H1 (cell line): ENCODE data around the gene C19orf53. TPM values are rescaled to one million over a fixed set of nuclear protein-coding genes. Genes with fewer than 3 reads are reported as not detected.

Experiments used
- CTCF ChIA-PET: fragments of 300-600 bp; sonication (Branson Sonifier 250); formaldehyde crosslinking; loops from one replicate; lab custom pipeline; 2021; ENCODE audit not compliant: partially characterized antibody; lab: Charles Lee
- POLR2A ChIA-PET: fragments of 300-600 bp; sonication (Branson Sonifier 250); formaldehyde crosslinking; loops from one replicate; lab custom pipeline; 2021; ENCODE audit warnings: inconsistent platforms; ENCODE audit not compliant: partially characterized antibody; lab: Charles Lee
- DNase-seq, 2 experiments: peaks; one replicate each; pipeline versions ENCODE4 v3.0.0 to v3.0.0-alpha.2; 2010 to 2022; ENCODE audit warnings: low spot score in 2 of 2, low read depth in 1 of 2, mixed read lengths in 1 of 2
- FAIRE-seq: peaks from 2 replicates; lab custom pipeline; 2011; peaks lifted over from hg19 to GRCh38; lab: Jason Lieb, UNC
- H2AFZ ChIP-seq: 2 replicates; pipeline ENCODE4 v1.8.1; 2012; ENCODE audit warnings: low read length, inconsistent platforms
- H2AK5ac ChIP-seq: 2 replicates; pipeline ENCODE4 v1.6.1; 2013; ENCODE audit warnings: low read depth, low read length
- H2BK120ac ChIP-seq: replicated peaks from 2 replicates; pipeline ENCODE3; 2013; ENCODE audit warnings: low read depth, low read length, inconsistent platforms
- H2BK12ac ChIP-seq: 2 replicates; pipeline ENCODE4 v1.6.1; 2013; ENCODE audit warnings: low read depth, low read length
- H2BK15ac ChIP-seq: 2 replicates; pipeline ENCODE4 v1.6.1; 2013; ENCODE audit warnings: low read length
- H2BK20ac ChIP-seq: 2 replicates; pipeline ENCODE4 v1.6.1; 2013; ENCODE audit warnings: low read length
- H2BK5ac ChIP-seq: 2 replicates; pipeline ENCODE4 v1.6.1; 2013; ENCODE audit warnings: low read depth, low read length
- H3K14ac ChIP-seq: 2 replicates; pipeline ENCODE4 v1.6.1; 2013; ENCODE audit warnings: inconsistent platforms; ENCODE audit not compliant: insufficient read length
- H3K18ac ChIP-seq: 2 replicates; pipeline ENCODE4 v1.6.1; 2013; ENCODE audit warnings: low read length; ENCODE audit errors: extremely low read depth
- H3K23ac ChIP-seq: 2 replicates; pipeline ENCODE4 v1.6.1; 2013; ENCODE audit warnings: inconsistent platforms; ENCODE audit not compliant: insufficient read length
- H3K23me2 ChIP-seq: 2 replicates; pipeline ENCODE4 v1.6.1; 2013; ENCODE audit warnings: low read depth, low read length
- H3K27ac ChIP-seq: 2 replicates; pipeline ENCODE4 v1.6.1; 2011; ENCODE audit warnings: low read depth, low read length, inconsistent platforms
- H3K27me3 ChIP-seq, 4 experiments: replicated peaks in 1 of 4; 1 replicate in 1 of 4; 2 replicates in 3 of 4; pipeline versions ENCODE4 v1.6.1 to v1.8.1; 2011 to 2013; ENCODE audit warnings: low read length in 3 of 4, mild to moderate bottlenecking in 3 of 4, inconsistent platforms in 2 of 4, mixed read lengths in 2 of 4, moderate library complexity in 1 of 4; ENCODE audit not compliant: control insufficient read depth in 3 of 4, insufficient read depth in 3 of 4; ENCODE audit errors: extremely low read depth in 1 of 4
- H3K36me3 ChIP-seq, 4 experiments: 2 replicates each; pipeline versions ENCODE4 v1.6.1 to v1.8.1; 2011 to 2013; ENCODE audit warnings: mild to moderate bottlenecking in 4 of 4, low read length in 3 of 4, moderate library complexity in 2 of 4, control low read depth in 1 of 4, inconsistent platforms in 1 of 4; ENCODE audit not compliant: insufficient read depth in 4 of 4, control insufficient read depth in 2 of 4
- H3K4ac ChIP-seq: replicated peaks from 2 replicates; pipeline ENCODE3; 2013; ENCODE audit warnings: low read length, low read depth, mixed read lengths, inconsistent platforms; ENCODE audit not compliant: insufficient read length
- H3K4me1 ChIP-seq, 4 experiments: replicated peaks in 1 of 4; 1 replicate in 1 of 4; 2 replicates in 3 of 4; pipeline versions ENCODE4 v1.6.1 to v1.8.1; 2011 to 2013; ENCODE audit warnings: low read length in 3 of 4, inconsistent platforms in 2 of 4, mixed read lengths in 1 of 4; ENCODE audit not compliant: insufficient read depth in 4 of 4, control insufficient read depth in 3 of 4
- H3K4me2 ChIP-seq, 2 experiments: 2 replicates each; pipeline versions ENCODE4 v1.6.1 to v1.8.1; 2011 to 2013; ENCODE audit warnings: low read depth in 2 of 2, low read length in 2 of 2, control low read depth in 1 of 2, inconsistent platforms in 1 of 2, mild to moderate bottlenecking in 1 of 2; ENCODE audit not compliant: insufficient read depth in 1 of 2
- H3K4me3 ChIP-seq, 4 experiments: fragments of 200-600, 300-600 bp in 1 of 4; sonication (generic), shearing (Covaris generic), sonication (Bioruptor Twin) in 1 of 4; 2 replicates each; pipeline versions ENCODE4 v1.5.1 to v1.8.1; 2011 to 2016; ENCODE audit warnings: low read length in 4 of 4, low read depth in 3 of 4, control low read depth in 2 of 4, inconsistent platforms in 2 of 4, mild to moderate bottlenecking in 2 of 4, mixed read lengths in 1 of 4, moderate library complexity in 1 of 4; ENCODE audit not compliant: insufficient read depth in 2 of 4; ENCODE audit errors: extremely low read depth in 1 of 4
- H3K56ac ChIP-seq: replicated peaks from 2 replicates; pipeline ENCODE3; 2013; ENCODE audit warnings: low read depth, mild to moderate bottlenecking, mixed read lengths, low read length, inconsistent platforms; ENCODE audit not compliant: insufficient read length
- H3K79me1 ChIP-seq: 2 replicates; pipeline ENCODE4 v1.6.1; 2013; ENCODE audit warnings: low read depth, low read length, control low read depth
- H3K79me2 ChIP-seq, 2 experiments: 2 replicates each; pipeline versions ENCODE4 v1.6.1 to v1.8.1; 2012 to 2013; ENCODE audit warnings: low read length in 2 of 2, mild to moderate bottlenecking in 2 of 2, inconsistent platforms in 1 of 2; ENCODE audit not compliant: insufficient read depth in 2 of 2, control insufficient read depth in 1 of 2
- H3K9ac ChIP-seq, 4 experiments: replicated peaks in 1 of 4; 1 replicate in 1 of 4; 2 replicates in 3 of 4; pipeline versions ENCODE4 v1.6.1 to v1.8.1; 2011 to 2013; ENCODE audit warnings: low read depth in 3 of 4, low read length in 3 of 4, control low read depth in 2 of 4, mild to moderate bottlenecking in 2 of 4, moderate library complexity in 2 of 4, inconsistent platforms in 1 of 4; ENCODE audit errors: extremely low read depth in 1 of 4
- H3K9me3 ChIP-seq, 2 experiments: 2 replicates each; pipeline versions ENCODE4 v1.6.1 to v1.8.1; 2012 to 2013; ENCODE audit warnings: mild to moderate bottlenecking in 2 of 2, moderate library complexity in 2 of 2, control low read depth in 1 of 2, inconsistent platforms in 1 of 2, low read depth in 1 of 2, low read length in 1 of 2, mixed read lengths in 1 of 2; ENCODE audit not compliant: insufficient read depth in 2 of 2
- H4K20me1 ChIP-seq, 2 experiments: replicated peaks in 1 of 2; 2 replicates each; pipeline versions ENCODE3 to v1.8.1; 2011 to 2013; ENCODE audit warnings: inconsistent platforms in 2 of 2, low read length in 2 of 2, mild to moderate bottlenecking in 1 of 2; ENCODE audit not compliant: insufficient read depth in 2 of 2, control insufficient read depth in 1 of 2
- H4K5ac ChIP-seq: 2 replicates; pipeline ENCODE4 v1.6.1; 2013; ENCODE audit warnings: low read length, low read depth, mixed read lengths, inconsistent platforms; ENCODE audit not compliant: insufficient read length
- H4K8ac ChIP-seq: 2 replicates; pipeline ENCODE4 v1.8.0; 2013; ENCODE audit warnings: mild to moderate bottlenecking, moderate library complexity, low read length, inconsistent platforms; ENCODE audit not compliant: insufficient read depth; ENCODE audit errors: extremely low read depth
- H4K91ac ChIP-seq: replicated peaks from 2 replicates; pipeline ENCODE3; 2013; ENCODE audit warnings: low read length, mixed read lengths, inconsistent platforms; ENCODE audit not compliant: insufficient read length
- TAF7 ChIP-seq: optimal IDR thresholded peaks from 2 replicates; pipeline ENCODE3; 2011; ENCODE audit warnings: low read depth, mild to moderate bottlenecking, inconsistent platforms, low read length, moderate library complexity, borderline replicate concordance
- TBP ChIP-seq: IDR thresholded peaks from 2 replicates; pipeline ENCODE4 v1.6.1; 2011; ENCODE audit warnings: low read depth, low read length, improper control_type of control experiment
- TEAD4 ChIP-seq: IDR thresholded peaks from 2 replicates; pipeline ENCODE4 v1.6.1; 2012; ENCODE audit warnings: low read depth, low read length, inconsistent platforms, mixed read lengths
- WGBS, 2 experiments: shearing (Covaris generic) in 1 of 2; methylation state at CpG; one replicate each; pipeline versions ENCODE4 v1.1.6 to v1.1.7; 2013 to 2015; ENCODE audit warnings: low lambda C conversion rate in 2 of 2, mixed read lengths in 2 of 2, inconsistent platforms in 1 of 2, low coverage in 1 of 2, missing lambda C conversion rate in 1 of 2; ENCODE audit not compliant: insufficient replicate concordance in 2 of 2, insufficient coverage in 1 of 2, insufficient read length in 1 of 2; ENCODE audit errors: extremely low coverage in 1 of 2, missing lambda C conversion rate in 1 of 2; 5-methylcytosine and 5-hydroxymethylcytosine counted together
- polyA plus RNA-seq, 7 experiments: library from polyadenylated mRNA; depleted of rRNA in 3 of 7; stranded (reverse) in 5 of 7; unstranded in 2 of 7; fragments of >200 nt in 5 of 7; fragments of 200-250 nt in 2 of 7; gene quantifications; 1 replicate in 5 of 7; 2 replicates in 1 of 7; 4 replicates in 1 of 7; pipeline versions ENCODE4 v1.2.1 to v1.2.3, GENCODE V29; 2011 to 2013; ENCODE audit warnings: missing spikeins in 2 of 7, mixed read lengths in 2 of 7
- total RNA-seq: library from RNA; stranded (reverse); fragmentation: NEBNext Ultra II Directional; extraction: Animal tissue kit (Norgen Biotek cat#: 25700); gene quantifications from 2 replicates; pipeline ENCODE4 v1.2.1, GENCODE V29; 2021

The C19orf53 gene
- total and polyA plus RNA-seq, 2 of the 8 experiments (the other 6 are each of a cell fraction or from before 2014, with no cell fraction given): 104 to 169 TPM

DNA sequence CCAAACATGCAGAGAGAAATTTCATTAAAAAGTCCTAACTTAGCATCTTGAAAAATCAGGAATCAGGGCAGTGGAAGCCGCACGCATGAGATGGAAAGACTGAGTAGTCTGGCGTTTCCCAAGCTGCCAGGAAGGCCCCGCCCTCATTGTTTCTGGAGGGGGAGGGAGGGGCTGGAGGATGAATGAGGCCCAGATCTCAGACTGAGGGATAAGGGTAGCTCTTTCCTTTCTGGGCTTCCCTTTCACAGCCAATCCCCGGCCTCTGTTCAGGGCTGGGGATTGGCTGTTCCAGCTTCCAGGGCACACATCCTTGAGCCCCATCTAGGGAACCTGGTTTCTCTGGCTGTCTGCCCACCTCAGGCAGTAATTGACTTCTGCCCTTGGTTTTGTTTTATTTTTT, 7.3 kb downstream of the C19orf53 start:
- Histone ChIP-seq H2BK15ac (no peak overlapping the region), H3K27ac (no peak overlapping the region), H2BK120ac (no peak overlapping the region), H2BK5ac (no peak overlapping the region), H3K9me3 (no peaks in the 10 kb centered on the region), H2AFZ (no peak overlapping the region), H4K20me1 (peaks cover 2 to 11% of the 10 kb centered on the region in 2 experiments), H4K5ac (no peak overlapping the region), H3K9ac (no peak overlapping the region), H3K4me2 (no peak overlapping the region; a peak in 1 of 4 replicates), H4K8ac (no peak overlapping the region), H3K56ac (no peak overlapping the region), H3K4ac (no peak overlapping the region), H3K27me3 (no peaks in the 10 kb centered on the region; a peak in 2 of 7 replicates), H3K36me3 (peaks cover 11 to 25% (median 19%) of the 10 kb centered on the region in 4 experiments), H2BK20ac (no peak overlapping the region), H3K79me2 (peaks cover 0 to 4% of the 10 kb centered on the region in 2 experiments; a peak in 1 of 4 replicates), H3K23ac (no peak overlapping the region), H3K23me2 (no peaks in the 10 kb centered on the region), H4K91ac (no peak overlapping the region), H3K4me1 (peaks cover 0 to 3% (median 1%) of the 10 kb centered on the region in 4 experiments; a peak in 3 of 7 replicates), H3K4me3 (no peak overlapping the region), H3K14ac (no peak overlapping the region), H2AK5ac (no peak overlapping the region), H2BK12ac (no peak overlapping the region), H3K18ac (no peak overlapping the region), H3K79me1 (peaks cover 9% of the 10 kb centered on the region; the same call in 1 of the 2 replicates)
- no peak for TF ChIP-seq TAF7
- TF ChIP-seq TEAD4: no peak
- peak; percentile 31; the same call in 1 of the 2 replicates for TF ChIP-seq TBP
- ChIA-PET POLR2A (interaction anchor here (0.6 to 6.6 kb wide), 7 partner anchors 14 to 81 kb away, joined by 3 to 56 read pairs (median 3); partner anchors contain the start of genes MRI1 and ZSWIM4), CTCF (interaction anchor here (0.6 to 6.6 kb wide), 7 partner anchors 8 to 615 kb away, joined by 3 to 70 read pairs (median 3); partner anchors contain the start of gene ZSWIM4)
- WGBS, 2 experiments: 19% methylated on average over 5 of the region's 5 CpGs; no CpG with 5 or more reads in 1 of the 2 experiments
- FAIRE-seq (no peak), DNase-seq (peak in 1 of 2 experiments; percentile 74)
